Body of pancreas (tissue), 4 donors: ENCODE results near the gene HNRNPDL. TPM values are rescaled to one million over a fixed set of nuclear protein-coding genes. Genes with fewer than 3 reads are reported as not detected.
"Not testable (repeated sequence)": the region's sequence is repeated elsewhere in the genome, so short reads cannot be mapped to it uniquely, and the experiment has no call there.

ENCODE experiments used
- ATAC-seq: fragments of 150-250 bp; one replicate; pipeline ENCODE4 v1.9.1; 2016
- DNase-seq, 4 donors: peaks; one replicate each; pipeline ENCODE4 v3.0.0-alpha.2; 2019
- H3K27ac ChIP-seq, 4 donors: fragments of 200-600 bp; sonication (generic); 1 replicate in 3 of 4; 2 replicates in 1 of 4; pipeline versions ENCODE4 v1.5.1 to v1.6.1; 2016 to 2019; ENCODE audit warnings: mild to moderate bottlenecking in 1 of 4, mixed read lengths in 1 of 4, moderate library complexity in 1 of 4
- H3K27me3 ChIP-seq, 2 donors: fragments of 200-600 bp; sonication (generic); one replicate each; pipeline ENCODE4 v1.6.0; 2016; ENCODE audit warnings: mild to moderate bottlenecking in 1 of 2
- H3K36me3 ChIP-seq, 2 donors: fragments of 200-600 bp; sonication (generic); replicated peaks in 1 of 2; 2 replicates each; pipeline ENCODE4 v1.5.1; 2016; ENCODE audit warnings: low read depth in 2 of 2; ENCODE audit not compliant: insufficient read depth in 1 of 2
- H3K4me1 ChIP-seq: fragments of 200-600 bp; sonication (generic); one replicate; pipeline ENCODE4 v1.6.0; 2016
- H3K4me3 ChIP-seq, 2 donors: fragments of 200-600 bp; sonication (generic); 1 replicate in 1 of 2; 2 replicates in 1 of 2; pipeline ENCODE4 v1.5.1; 2016 to 2019
- H3K9me3 ChIP-seq, 3 donors: fragments of 200-600 bp; sonication (generic); 1 replicate in 2 of 3; 2 replicates in 1 of 3; pipeline ENCODE4 v1.5.1; 2016
- POLR2A ChIP-seq, 3 donors: fragments of 450-650 bp; IDR thresholded peaks; one replicate each; pipeline ENCODE4 v1.6.1; 2016; ENCODE audit warnings: antibody characterized with exemption in 3 of 3, mild to moderate bottlenecking in 2 of 3
- WGBS, 2 donors: methylation state at CpG; one replicate each; pipeline ENCODE4 v1.1.5; 2017; 5-methylcytosine and 5-hydroxymethylcytosine counted together
- intact Hi-C: fragments of 100-400 bp; cut with DNase I; formaldehyde crosslinking; loops from one replicate; pipeline ENCODE4 v1.15.1; 2023
- total RNA-seq, 2 donors: library from RNA; depleted of rRNA; stranded (reverse); fragments of >200 nt; gene quantifications; one replicate each; pipeline ENCODE4 v1.1.0, GENCODE V29; 2016
- TF ChIP-seq, protein P1 (sequence below), 7 experiments: fragments of 450-650 bp in 4 of 7; fragments of 200-600 bp in 3 of 7; sonication (generic) in 3 of 7; IDR thresholded peaks; one replicate each; pipeline ENCODE4 v1.5.1; 2016 to 2019; ENCODE audit warnings: antibody characterized with exemption in 7 of 7

The HNRNPDL gene
- total RNA-seq, 2 donors from 2014 or later = 130 to 131 TPM

DNA sequence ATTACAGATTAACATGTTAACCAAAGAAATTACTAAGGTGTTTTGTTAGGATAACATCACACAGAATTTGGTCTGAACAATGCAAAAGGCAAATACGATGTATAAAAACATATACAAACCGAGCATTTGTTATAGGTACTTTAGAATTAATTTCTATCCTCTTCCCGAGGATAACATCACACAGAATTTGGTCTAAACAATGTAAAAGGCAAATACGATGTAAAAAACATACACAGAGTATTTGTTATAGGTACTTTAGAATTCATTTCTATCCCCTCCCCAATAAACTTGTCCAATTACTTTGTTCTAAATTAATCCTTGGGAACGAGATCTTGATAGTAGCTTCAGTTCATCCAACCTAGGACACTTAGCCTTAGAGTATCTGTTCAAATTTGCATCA is 7.6 kb downstream of the HNRNPDL start:
- 83 to 87% methylated on average over 5 of the region's 5 CpGs for WGBS, 2 donors
- TF ChIP-seq, protein P1, sequence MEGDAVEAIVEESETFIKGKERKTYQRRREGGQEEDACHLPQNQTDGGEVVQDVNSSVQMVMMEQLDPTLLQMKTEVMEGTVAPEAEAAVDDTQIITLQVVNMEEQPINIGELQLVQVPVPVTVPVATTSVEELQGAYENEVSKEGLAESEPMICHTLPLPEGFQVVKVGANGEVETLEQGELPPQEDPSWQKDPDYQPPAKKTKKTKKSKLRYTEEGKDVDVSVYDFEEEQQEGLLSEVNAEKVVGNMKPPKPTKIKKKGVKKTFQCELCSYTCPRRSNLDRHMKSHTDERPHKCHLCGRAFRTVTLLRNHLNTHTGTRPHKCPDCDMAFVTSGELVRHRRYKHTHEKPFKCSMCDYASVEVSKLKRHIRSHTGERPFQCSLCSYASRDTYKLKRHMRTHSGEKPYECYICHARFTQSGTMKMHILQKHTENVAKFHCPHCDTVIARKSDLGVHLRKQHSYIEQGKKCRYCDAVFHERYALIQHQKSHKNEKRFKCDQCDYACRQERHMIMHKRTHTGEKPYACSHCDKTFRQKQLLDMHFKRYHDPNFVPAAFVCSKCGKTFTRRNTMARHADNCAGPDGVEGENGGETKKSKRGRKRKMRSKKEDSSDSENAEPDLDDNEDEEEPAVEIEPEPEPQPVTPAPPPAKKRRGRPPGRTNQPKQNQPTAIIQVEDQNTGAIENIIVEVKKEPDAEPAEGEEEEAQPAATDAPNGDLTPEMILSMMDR (IDR thresholded peaks at IDR 0.05) = no peak
- TF ChIP-seq POLR2A (IDR thresholded peaks at IDR 0.05) = no peak
- H3K27ac ChIP-seq = no peak overlapping the region
- peaks cover 8 to 15% of the 10 kb centered on the region in 2 donors for H3K36me3 ChIP-seq
- peaks cover 20% of the 10 kb centered on the region for H3K4me1 ChIP-seq
- H3K4me3 ChIP-seq = no peak overlapping the region
- ATAC-seq (no peak), DNase-seq (no peak)
- no peaks in the 10 kb centered on the region for H3K27me3 ChIP-seq
- intact Hi-C loops = no loop called here
- no peaks in the 10 kb centered on the region for H3K9me3 ChIP-seq

DNA sequence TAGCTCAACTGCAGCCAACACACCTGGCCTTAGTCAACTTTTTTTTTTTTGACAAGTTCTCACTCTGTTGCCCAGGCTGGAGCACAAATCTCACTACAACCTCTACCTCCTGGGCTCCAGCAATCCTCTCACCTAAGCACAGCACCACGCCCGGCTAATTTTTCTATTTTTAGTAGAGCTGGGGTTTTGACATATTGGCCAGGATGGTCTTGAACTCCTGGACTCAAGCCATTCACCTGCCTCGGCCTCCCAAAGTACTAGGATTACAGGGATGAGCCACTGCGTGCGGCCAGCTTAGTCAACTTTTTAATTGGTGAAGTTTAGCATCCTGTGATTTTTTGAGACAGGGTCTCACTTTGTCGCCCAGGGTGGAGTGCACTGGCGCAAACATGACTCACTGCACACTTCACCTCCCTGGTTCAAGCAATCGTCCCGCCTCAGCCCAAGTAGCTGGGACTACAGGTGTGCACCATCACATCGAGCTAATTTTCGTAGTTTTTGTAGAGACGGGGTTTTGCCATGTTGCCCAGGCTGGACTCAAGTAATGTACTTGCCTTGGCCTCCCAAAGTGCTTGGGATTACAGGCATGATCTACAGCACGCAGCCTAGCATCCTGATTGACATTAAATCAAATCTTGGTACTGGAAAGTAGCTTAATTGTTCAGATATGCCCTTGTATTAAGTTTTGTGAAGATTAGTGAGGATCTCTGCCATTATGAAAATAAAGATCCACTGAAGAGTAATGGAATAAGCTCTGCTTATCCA is 8.3 kb downstream of the HNRNPDL start:
- Histone ChIP-seq H3K9me3 (no peaks in the 10 kb centered on the region), H3K27me3 (no peaks in the 10 kb centered on the region), H3K36me3 (peaks cover 8 to 15% of the 10 kb centered on the region in 2 donors), H3K4me1 (peaks cover 14% of the 10 kb centered on the region), H3K4me3 (no peak overlapping the region), H3K27ac (no peak overlapping the region)
- ATAC-seq = no peak
- TF ChIP-seq, protein P1 (IDR thresholded peaks at IDR 0.05) = no peak
- no peak for TF ChIP-seq POLR2A (IDR thresholded peaks at IDR 0.05)
- intact Hi-C loops = no loop called here
- 79 to 80% methylated on average over 12 to 13 of the region's 13 CpGs for WGBS, 2 donors
- DNase-seq = no peak

DNA sequence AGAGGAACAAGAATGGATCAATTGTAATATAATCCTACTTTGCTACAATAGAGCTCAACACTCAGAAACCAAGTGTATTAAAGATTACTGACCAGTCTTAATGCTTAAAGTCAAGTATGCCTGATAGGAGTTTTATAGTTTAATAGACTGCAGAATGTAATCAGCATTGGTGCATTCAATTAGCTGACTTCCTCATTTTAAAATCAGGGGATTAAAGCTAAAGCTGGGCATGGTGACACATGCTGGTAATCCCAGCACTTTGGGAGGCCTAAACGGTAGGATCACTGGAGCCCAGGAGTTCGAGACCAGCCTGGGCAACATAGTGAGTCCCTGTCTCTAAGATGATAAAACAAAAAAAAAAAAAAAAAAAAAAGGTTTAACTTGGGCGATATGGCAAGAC is 10.8 kb downstream of the HNRNPDL start:
- 44 to 66% methylated on average over 2 of the region's 3 CpGs for WGBS, 2 donors

DNA sequence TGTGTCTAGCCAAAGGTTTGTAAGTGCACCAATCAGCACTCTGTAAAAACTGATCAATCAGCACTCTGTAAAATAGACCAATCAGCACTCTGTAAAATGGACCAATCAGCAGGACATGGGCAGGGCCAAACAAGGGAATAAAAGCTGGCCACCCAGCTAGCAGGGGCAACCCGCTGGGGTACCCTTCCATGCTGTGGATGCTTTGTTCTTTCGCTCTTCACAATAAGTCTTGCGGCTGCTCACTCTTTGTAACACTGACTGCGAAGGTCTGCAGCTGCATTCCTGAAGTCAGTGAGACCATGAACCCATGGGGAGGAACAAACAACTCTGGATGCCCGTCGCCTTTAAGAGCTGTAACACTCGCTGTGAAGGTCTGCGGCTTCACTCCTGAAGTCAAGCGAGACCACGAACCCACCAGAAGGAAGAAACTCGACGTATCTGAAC is 14.3 kb downstream of the HNRNPDL start:
- Histone ChIP-seq H3K27ac (no peak overlapping the region), H3K4me1 (no peaks in the 10 kb centered on the region), H3K36me3 (no peaks in the 10 kb centered on the region), H3K4me3 (no peak overlapping the region), H3K27me3 (no peaks in the 10 kb centered on the region), H3K9me3 (no peaks in the 10 kb centered on the region)
- no peak for DNase-seq
- no peak for ATAC-seq
- WGBS, 2 donors = 81 to 82% methylated on average over 12 of the region's 12 CpGs
- intact Hi-C loops = no loop called here
- TF ChIP-seq, protein P1 (IDR thresholded peaks at IDR 0.05) = no peak
- TF ChIP-seq POLR2A (IDR thresholded peaks at IDR 0.05) = no peak

More for the DNA sequence above, 10.8 kb downstream of the HNRNPDL start:
- no peaks in the 10 kb centered on the region for H3K9me3 ChIP-seq
- H3K36me3 ChIP-seq = peaks cover 0 to 4% of the 10 kb centered on the region in 2 donors
- H3K4me1 ChIP-seq = no peaks in the 10 kb centered on the region
- no peak overlapping the region for H3K4me3 ChIP-seq
- no peak overlapping the region for H3K27ac ChIP-seq
- no peaks in the 10 kb centered on the region for H3K27me3 ChIP-seq
- TF ChIP-seq POLR2A (IDR thresholded peaks at IDR 0.05) = no peak
- TF ChIP-seq, protein P1 (IDR thresholded peaks at IDR 0.05) = no peak
- ATAC-seq = no peak
- intact Hi-C loops = no loop called here
- no peak for DNase-seq

DNA sequence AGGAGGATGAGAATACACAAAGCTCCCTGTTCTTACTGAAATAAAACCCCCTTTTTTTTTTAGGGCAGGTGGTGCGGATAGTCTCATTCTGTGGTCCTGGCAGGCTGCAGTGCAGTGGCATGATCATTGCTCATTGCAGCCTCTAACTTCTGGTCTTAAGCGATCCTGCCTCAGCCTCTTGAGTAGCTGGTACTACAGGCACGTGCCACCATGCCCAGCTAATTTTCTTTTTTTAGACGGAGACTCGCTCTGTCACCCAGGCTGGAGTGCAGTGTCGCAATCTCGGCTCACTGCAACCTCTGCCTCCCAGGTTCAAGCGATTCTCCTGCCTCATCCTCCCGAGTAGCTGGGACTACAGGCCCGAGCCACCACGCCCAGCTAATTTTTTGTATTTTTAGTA is 15.2 kb downstream of the HNRNPDL start:
- H3K27me3 ChIP-seq, H3K27ac ChIP-seq, intact Hi-C loops, H3K36me3 ChIP-seq, H3K4me3 ChIP-seq, ATAC-seq, DNase-seq, H3K9me3 ChIP-seq, H3K4me1 ChIP-seq: not testable (repeated sequence)
- WGBS, 2 donors = 95 to 97% methylated on average over 11 of the region's 11 CpGs
